Fibroblast of skin of left biceps (primary cell): Measurements from ENCODE around the gene CFAP46.
"Not testable (repeated sequence)": the region's sequence is repeated elsewhere in the genome, so short reads cannot be mapped to it uniquely, and the experiment has no call there.

ENCODE experiments used
- DNase-seq, 2 experiments: peaks; one replicate each; pipeline ENCODE4 v3.0.0-alpha.2; 2013; ENCODE audit warnings: low read depth in 2 of 2

The CFAP46 gene

DNA sequence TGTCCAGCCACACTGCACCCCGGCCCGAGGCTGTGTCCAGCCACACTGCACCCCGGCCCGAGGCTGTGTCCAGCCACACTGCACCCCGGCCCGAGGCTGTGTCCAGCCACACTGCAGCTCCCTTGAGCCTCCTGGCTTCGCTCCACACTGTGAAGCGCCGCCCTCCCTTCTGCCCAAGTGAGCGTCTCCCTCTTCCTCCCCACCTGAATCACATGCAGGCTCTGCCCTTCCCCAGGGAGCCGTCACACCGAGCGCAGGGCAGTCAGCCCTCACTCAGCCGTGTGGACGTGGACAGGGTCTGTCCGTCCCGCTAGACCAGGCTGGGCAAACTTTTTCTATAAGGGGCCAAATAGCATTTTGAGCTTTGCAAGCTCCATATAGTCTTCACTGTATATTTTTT, 27.6 kb downstream of the CFAP46 start:
- DNase-seq, result no peak

DNA sequence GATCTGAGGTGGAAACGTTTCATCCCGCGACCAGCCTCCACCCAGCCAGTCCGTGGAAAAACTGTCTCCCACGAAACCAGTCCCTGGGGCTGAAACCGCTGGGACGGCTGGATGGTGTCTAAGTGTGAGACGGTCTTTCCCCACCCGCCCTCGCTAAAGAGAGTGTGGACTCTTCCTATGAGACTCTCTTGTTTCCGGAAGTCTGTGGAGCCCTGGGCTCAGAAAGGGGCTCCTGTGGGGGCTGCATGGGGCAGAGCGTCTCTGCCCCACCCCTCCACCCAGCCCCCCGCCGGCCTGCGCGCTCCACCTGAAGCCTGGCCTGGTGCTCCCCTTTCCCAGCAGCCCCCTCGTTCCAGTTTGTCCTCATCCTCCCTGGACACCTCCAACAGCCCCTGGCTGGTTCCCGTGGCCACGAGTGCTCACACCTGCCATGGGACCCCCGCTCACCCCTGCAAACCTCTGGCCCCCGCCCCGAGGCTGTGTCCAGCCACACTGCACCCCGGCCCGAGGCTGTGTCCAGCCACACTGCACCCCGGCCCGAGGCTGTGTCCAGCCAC, 28.7 kb downstream of the CFAP46 start:
- no peak for DNase-seq

DNA sequence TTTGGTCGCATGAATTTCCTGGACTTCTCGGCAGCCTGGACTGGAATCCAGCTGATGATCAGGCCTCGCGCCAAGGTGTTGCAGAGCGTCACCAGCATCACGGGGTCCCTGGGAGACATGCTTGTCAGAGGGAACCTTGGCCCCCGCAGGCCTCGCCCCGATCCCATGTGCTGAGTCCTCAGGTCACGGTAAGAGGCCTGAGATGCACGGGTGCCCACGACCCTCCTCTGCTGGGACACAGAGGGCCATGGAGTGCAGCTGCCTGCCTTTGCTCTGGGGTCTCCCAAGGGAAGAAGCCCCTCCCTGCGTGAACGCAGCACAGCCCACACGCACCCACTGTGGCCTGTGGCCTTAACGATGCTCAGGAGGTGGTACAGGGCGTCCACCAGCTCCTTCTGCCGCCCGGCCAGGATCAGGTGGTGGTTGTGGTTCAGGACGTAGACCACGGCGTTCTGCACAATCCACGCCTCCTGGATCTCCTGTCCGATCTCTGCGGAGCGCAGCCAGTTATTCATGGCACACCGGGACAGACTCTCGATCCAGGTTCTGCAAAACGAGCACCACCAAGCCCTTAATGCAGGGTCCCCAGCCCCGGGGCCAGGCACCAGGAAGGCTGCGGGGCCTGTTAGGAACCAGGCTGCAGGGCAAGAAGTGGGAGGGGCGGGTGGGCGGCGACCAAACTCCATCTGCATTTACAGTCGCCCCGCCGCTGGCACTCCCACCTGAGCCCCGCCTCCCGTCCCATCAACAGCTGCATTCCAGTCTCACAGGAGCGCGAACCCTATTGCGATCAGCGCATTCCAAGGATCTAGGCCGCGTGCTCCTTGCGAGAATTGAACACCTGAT, 29.4 kb downstream of the CFAP46 start:
- no peak for DNase-seq

DNA sequence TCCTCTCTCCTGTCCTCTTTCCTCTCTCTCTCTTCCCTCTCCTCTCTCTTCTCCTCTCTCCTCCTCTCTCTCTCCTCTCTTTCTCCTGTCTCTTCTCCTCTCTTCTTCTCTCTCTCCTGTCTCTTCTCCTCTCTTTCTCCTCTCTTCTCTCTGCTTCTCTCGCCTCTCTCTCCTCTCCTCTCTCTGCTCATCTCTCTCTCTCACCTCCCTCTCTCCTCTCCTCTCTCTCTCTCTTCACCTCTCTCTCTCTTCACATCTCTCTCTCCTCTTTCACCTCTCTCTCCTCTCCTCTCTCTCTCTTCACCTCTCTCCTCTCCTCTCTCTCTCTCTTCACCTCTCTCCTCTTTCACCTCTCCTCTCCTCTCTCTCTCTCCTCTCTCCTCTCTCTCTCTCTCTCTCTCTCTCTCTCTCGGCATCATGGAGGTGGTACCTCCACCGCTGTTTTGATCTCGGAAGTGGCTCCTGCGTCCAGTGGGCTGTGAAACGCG, 30.1 kb downstream of the CFAP46 start:
- DNase-seq, result no peak

DNA sequence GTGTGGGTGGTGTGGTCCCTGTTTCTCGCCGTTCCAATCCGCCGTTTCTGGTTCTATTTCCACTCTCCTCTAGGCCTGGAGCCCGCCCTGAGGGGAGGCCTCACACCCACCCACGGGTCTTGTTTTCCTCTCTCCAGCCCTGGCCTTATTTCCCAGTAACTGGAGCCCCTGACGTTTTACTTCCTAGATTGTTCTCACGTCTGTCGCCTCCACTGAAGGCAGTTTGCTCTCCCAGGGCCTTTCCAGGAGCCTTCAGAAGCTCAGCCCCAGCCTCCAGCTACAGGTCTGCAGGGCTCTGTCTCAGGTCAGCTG, 30.6 kb downstream of the CFAP46 start:
- no peak for DNase-seq

DNA sequence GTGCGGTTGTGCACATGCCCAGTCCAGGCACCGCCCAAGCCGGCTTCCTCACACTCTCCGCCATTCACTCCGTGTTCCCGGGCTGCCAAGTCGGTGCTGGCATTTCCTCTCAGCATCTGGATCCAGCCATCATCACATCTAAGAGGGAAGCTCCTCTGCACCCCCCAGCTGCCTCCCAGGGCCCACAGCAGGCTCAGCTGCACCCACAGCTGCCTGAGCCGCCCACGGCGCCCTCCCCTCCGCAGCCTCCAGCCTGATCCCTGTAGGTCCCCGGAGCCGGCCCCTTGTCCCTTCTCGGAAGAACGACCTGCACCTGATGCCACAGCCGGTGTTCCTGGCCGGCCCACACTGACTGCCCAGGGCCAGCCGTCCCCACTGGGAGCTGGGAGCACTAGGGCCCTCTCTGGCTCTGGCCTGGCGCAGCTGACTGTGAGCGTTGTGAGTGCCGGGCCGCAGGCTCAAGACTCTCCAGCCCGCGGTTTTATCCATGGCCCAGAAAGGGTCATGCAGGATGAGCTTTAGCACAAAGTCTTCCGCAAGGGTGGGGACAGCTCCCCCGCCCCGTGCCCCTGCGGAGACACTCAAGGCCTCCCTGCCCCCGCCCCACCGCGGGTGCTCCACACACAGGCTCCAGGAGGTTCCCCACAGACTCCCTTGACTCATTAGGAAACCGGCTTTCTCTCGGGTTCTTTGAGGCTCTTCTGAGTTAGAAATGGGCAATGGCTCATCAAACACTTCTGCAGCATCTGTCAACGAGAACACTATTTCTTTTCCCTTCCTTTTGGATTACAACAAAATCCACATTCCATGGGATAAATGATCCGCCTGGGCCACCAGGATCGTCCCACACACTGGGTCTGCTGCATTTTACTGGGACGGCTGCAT, 31.2 kb downstream of the CFAP46 start:
- no peak for DNase-seq

DNA sequence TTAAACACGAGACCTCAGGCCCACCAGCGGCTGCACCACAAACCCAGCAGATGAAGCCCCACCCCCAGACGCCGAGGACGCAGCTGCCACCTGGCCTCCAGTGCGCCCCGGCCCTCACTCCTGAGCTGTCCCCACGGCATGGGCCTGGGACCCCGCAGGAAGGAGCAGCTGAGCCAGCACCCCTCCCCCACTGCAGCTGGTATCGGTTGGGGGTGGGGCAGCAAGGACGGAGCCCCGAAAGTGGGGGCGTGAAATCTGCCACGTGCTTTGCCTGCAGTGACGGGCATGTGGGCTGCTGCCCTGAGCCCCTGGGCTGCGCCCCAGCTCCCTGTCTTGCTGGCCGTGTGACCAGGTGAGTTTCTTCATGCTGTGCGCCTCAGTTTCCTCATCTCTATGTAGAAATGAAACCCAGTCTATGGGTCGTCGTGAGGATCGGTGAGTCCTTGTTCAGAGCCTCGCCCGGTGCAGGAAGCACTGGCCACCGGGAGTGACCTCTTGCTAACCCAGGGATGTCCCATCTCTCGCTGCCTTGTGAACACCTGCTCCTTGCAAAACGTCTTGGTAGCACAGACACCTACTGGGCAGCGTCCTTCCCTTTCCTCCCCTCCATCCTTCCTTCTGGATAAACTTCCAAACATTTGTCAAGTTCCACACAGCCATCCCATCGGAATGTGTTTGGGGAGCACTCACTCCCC, 32.0 kb downstream of the CFAP46 start:
- no peak for DNase-seq

DNA sequence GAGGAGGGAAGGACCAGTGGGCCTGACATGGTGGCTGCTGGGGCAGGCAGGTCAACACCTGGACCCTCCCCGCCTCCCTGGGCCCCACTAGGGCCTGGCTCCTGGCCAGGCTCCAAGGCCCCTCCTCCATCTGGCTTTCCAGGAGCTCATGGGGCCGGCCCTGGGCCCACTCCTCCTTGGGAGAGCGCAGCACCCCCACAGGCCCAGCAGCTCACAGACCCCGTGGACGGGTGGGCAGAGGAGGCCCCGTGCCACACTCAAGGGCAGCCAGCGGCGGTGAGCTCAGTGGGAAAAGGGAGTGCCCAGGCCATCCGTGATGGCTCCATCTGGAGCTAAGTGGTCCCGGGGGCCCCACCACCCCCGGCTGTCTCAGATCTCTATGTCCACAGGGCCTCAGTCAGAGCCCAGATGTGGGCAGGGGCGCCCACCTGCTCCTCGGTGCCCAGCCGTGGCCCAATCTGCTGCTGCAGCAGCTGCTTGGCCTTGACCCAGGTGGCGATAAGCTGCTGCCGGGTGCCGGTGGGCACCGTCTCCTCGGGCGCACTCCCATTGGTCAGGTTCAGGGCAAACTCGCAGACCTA, 32.8 kb downstream of the CFAP46 start:
- DNase-seq, result no peak

DNA sequence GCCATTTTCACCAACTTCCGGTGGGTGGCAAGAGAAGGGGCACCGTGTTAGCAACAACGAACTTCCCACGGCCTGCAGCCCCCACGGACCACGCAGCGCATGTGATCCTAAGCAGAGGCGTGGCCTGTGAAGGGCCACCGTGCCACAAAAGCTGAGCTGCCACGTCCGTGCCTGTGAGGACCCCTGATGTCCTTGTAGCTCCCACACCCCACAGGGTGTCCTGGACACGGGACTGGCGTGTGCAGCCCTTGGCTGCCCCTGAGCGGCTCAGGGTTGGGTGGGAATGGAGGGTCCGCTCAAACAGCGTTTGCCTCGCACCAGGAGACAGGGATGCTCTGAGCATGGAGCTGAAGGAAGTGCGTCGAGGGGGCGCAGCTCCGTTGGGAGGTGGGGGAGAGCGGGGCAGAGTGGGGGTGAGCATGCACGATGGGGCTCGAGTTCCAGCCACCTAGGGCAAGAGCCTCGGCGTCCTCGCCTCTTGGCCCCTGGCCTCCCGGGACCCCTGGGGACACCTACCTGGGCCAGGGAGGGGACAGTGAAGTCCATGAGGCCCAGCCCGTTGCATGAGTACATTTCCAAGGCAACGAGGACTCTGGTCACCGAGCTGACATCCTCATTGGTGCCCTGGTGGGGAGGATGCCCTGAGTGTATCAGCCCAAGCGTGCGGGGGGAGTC, 33.6 kb downstream of the CFAP46 start:
- DNase-seq, result no peak

DNA sequence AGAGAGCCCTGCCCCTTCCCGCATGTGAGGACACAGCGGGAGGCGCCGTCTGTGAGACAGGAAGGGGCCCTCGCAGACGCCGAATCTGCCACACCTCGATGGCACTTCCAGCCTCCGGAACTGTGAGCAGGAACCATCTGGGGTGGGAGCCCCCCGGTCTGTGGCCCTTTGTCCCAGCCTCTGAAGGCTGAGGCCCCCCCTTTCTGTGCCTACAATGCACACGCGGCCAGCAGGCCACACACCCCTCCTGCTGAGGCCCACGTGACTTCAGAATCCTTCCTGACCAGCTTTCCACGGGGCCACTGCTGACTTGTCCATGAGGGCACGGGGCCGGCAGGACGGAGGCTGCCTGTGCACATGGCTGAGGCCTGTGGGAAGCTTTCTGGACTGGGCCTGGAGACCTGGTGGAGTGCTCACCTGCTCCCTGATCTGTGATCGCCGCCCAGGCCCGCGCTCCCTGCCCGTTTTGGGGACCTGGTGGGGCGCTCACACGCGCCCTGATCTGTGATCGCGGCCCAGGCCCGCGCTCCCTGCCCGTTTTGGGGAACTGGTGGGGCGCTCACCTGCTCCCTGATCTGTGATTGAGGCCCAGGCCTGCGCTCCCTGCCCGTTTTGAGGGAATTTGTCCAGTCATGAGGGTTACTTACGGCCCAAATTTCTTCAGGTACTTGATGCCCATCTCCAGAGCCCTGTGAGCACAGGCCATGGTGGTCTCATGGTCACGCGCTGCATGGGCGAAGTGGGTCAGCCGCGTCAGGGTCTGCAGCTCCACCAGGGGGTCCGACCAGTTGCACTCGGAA, 34.3 kb downstream of the CFAP46 start:
- DNase-seq, result no peak

DNA sequence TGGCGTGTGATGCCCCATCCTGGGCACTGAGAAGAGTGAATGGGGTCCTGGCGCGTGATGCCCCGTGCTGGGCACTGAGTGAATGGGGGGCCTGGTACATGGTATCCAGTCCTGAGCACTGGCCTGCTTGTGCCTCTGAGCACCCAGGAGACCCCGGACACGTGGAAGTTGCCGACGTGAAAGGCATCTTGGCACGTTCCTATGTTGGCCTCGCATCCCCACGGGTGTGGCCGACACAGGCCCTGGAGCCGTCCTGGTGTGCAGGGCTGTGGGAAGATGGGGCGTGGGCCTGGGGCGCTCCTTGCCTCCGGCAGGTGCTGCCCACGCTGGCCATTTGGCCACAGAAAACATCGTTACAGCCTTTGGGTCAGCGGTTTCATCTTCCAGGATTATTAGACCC, 35.5 kb downstream of the CFAP46 start:
- DNase-seq, result no peak

DNA sequence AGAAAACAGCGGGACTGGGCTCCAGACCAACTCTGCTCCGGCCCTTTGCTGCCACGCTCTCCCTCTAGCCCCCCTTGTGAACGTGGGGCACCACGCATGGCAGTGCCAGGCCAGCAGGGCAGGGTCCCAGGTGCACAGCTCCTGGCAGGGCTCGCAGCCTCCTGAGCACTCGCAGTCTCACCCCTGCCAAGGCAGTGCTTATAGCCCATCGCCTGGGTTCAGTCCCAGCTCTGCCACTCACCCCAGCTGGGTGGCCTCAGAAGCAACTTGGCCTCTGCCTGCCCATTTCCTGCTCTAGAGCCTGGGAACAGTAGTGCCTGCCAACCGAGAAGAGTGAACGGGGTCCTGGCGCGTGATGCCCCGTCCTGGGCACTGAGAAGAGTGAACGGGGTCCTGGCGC, 36.3 kb downstream of the CFAP46 start:
- DNase-seq, result no peak

DNA sequence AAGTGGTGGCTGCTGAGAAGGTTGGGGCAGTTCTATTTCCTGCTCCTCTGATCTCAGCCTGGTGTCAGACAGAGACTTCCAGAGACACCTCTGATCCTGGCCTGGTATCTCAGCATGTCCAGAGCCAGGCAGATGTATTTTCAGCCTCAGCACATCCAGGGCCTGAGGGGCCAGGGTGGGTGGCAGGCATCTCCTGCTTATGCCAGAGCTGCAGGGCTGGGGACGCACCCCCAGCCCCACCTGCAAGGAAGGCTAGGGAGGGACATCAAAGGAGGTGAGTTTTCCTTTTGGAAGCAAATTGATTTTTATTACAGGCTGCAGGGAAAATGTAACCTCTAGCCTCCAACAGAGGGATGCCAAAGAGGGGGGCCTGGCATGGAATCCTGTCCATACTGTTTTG, 36.7 kb downstream of the CFAP46 start:
- no peak for DNase-seq

DNA sequence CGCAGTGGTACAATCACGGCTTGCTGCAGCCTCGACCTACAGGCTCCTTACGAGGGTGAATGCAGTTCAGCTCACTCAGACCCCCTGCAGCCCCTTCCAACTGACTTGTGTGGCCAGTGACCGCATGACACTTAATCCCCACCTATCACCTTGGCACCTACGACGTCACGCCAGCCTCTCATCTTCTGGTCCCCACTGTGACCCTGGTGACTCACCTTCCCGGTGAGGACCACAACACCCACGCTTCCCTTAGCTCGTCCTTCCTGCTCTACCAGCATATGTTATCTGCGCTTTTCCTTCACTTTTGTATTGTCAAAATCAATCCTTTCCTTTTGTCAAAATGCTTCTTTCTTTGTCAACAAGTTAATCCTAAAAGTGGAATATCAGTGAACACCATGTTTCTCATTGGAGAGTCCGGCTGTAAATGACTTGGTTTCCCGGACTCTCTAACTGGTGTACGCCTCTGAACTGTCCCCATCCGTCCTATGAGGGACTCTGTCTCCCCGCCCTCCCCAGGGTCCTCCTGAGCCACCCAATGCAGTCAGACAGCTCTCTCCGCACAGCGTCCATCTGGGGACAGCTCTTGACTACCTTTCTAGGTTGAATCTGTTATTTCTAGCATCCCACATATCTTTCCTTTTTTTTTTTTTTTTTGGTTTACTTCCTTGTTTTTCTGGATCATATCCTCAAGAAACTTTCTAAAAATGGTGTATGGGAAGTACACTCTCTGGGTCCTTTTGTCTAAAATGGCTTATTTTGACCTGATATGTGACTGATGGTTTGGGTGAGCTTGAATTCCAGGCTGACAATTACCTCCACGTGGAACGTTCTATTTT, 37.3 kb downstream of the CFAP46 start:
- no peak for DNase-seq

DNA sequence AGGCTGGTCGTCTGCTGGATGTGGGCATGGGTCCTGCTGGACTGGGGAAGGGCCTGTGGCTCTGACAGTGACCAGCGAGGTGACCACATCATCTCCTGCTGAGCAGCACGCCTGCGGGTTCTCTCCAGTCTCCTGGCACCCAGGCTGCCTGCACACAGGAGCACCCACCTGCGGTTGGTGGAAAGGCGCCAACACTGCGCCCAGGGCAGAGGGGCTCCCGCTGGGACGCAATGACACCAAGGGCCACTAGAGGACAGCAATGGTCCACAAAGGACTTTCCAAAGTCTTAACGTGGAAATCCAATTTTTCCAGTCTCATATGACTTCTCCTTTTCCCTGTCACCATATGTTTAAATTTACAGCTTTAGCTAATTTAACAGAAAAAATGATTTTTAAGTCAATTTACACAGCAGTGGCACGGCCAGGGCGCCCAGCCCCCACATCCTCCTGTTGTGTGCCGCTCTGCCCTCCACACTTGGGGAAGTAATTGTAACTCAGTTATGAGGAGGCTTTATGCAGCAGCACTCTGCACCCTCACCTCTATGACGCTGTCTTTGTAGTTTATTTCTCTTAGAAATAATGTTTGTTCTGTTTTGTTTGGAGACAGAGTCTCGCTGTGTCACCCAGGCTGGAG, 38.1 kb downstream of the CFAP46 start:
- no peak for DNase-seq

DNA sequence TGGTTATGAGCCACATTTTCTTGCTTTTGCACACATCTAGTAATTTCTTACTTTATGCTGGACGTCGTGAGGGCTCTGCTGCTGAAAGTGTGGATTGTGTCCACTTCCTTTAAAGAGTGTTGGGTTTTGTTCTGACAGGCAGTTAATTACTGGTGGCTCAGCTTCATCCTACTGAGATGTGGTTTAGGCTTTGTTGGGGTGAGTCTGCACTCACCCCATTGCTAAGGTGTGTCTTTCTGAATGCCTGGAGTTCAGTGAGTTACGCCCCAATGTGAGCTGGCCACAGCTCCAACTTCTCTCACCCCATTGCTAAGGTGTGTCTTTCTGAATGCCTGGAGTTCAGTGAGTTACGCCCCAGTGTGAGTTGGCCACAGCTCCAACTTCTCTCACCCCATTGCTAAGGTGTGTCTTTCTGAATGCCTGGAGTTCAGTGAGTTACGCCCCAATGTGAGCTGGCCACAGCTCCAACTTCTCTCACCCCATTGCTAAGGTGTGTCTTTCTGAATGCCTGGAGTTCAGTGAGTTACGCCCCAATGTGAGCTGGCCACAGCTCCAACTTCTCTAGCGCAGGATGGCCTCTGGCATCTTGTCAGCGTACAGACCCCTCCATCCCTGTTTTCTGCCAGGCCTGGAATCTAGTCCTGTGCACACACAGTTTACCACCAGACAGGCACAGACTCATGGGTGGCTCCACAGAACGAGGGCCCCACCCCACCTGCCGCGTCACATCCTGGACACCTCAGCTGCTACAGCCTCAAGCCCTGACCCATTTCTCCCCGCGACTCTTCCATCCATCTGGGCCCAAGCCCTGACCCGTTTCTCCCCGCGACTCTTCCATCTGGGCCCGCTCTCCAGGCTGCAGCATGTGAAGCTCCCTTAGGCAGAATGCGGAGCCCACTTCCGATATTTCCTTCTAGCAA, 39.5 kb downstream of the CFAP46 start:
- not testable (repeated sequence) for DNase-seq

DNA sequence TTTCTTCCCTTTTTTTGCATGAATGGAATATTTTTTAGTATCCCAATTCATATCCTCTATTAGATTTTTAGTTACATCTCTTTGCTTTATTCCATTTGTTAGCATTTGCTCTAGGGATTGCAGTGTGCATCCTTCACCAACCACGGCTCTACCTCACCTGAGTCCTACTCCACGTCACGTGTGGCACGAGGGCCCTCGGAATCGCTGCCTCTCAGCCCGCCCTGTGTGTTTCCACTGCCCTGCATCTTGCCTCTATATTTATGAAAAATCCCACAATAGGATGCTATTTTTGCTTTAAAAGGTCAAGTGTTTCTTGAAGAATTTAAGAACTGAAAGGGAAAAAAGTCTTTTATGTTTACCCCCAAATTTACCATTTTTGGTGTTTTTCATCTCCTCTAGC, 41.0 kb downstream of the CFAP46 start:
- no peak for DNase-seq
